Stimulated activated CD8-positive, alpha-beta memory T cell treated with anti-CD3 and anti-CD28 coated beads, Interleukin-15, amount 100 ng/mL, for 24 hours (primary cell): ENCODE measurements around the gene FAM83E.

Experiments
- DNase-seq: peaks from one replicate; pipeline ENCODE4 v3.0.0-alpha.2; 2020; ENCODE audit warnings: low read depth

FAM83E gene

DNA sequence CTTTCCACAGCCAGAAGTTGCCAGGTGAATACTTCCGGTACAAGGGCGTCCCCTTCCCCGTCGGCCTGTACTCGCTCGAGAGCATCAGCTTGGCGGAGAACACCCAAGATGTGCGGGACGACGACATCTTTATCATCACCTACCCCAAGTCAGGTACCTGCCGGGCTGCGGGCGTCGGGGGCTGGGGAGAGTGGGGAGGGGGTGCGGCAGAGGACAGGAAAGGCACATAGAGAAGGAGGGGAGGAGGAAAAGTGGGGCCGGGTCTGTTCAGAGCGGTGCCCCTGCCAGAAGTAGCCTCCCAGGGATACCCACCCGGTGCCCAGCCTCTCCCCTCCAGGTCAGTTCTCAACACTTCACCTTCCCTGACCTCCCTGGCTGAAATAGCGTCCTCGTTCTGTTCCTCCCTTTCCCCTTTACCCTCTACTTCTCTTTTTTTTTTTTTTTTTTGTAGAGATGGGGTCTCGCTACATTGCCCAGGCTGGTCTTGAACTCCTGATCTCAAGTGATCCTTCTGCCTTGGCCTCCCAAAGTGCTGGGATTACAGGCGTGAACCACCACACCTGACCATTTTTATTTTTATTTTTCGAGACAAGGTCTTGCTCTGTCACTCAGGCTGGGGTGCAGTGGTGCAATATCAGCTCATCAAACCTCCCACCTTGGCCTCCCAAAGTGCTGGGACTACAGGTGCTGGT lies 38.8 kb downstream of the FAM83E start:
- no peak for DNase-seq

- no peak for DNase-seq
Measured at GRCh38 chr19:48573163-48573505, 41.7 kb downstream of the FAM83E start.

- no peak for DNase-seq
Measured at GRCh38 chr19:48571378-48572162, 43.3 kb downstream of the FAM83E start.

DNA sequence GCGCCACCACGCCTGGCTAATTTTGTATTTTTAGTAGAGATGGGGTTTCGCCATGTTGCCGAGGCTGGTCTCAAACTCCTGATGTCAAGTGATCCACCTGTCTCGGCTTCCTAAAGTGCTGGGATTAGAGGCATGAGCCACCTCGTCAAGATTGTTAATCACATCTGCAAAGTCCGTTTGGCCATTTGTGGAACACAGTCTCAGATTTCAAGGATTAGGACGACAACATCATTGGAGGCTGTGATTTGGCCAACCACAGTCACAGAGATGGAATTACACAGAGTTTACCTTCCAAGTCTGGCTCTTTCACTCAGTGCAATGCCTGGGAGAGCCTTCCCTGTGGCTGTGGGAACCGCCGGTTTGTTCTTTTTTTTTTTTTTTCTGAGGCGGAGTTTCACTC lies 45.1 kb downstream of the FAM83E start:
- no peak for DNase-seq

DNA sequence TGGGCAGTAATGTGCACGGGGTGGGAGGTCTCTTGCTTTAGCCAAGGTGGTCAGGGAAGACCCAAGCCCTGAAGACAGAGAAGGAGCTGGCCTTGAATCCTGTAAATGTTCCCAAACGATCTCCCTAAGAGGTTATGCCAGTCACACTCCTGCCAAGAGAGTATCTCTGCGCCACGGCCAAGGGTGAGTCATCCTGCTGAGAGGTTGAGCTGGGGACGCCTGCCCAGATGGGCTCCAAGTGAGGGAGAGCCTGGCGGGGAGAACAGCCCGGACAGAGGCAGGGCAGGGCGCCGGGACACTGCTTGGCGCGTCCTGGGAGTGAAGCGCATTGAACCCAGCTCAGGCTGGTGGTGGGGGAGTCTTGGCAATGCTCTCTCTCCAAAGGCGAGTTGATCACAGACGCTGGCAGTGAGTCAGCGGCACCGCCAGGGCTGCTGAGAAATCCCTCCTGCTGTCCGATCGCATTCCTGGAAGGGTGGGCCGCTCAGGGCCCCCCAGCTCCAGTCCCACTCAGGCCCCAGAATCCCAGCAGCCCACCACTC lies 46.5 kb downstream of the FAM83E start:
- no peak for DNase-seq

DNA sequence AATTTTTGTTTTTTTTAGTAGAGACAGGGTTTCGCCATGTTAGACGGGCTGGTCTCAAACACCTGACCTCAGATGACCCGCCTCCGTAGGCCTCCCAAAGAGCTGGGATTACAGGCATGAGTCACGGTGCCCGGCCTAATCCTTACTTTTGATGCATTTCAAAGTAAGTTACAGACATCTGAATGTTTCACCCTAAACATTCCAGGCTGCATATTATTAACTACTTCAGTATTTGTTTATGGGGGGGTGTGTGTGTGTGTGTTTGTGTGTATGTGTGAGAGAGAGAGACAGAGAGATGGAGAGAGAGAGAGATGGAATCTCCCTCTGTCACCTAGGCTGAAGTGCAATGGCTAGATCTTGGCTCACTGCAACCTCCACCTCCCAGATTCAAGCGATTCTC lies 49.8 kb downstream of the FAM83E start:
- no peak for DNase-seq
